IMR-90 (cell line): ENCODE results near the gene KCNK3. TPM values are rescaled to one million over a fixed set of nuclear protein-coding genes. Genes with fewer than 3 reads are reported as not detected.

Source experiments
- ATAC-seq: fragments of 200-7000 bp; cut with Tn5 transposase; 2 replicates; pipeline ENCODE4 v1.9.1; 2020; ENCODE audit warnings: low read depth, mild to moderate bottlenecking, moderate library complexity
- BruUV-seq: library from RNA; stranded (reverse); fragments of 400-500 nt; replicated peaks from 2 replicates; lab custom pipeline; 2021; lab: Mats Ljungman, UMichigan
- CTCF ChIA-PET: fragments of 300-600 bp; formaldehyde crosslinking; extraction: SDS; loops from one replicate; lab custom pipeline; 2021; ENCODE audit warnings: antibody characterized with exemption; lab: Yijun Ruan, JAX
- POLR2A ChIA-PET: fragments of 300-600 bp; sonication (Branson Sonifier 250); formaldehyde crosslinking; loops from one replicate; lab custom pipeline; 2022; ENCODE audit warnings: antibody characterized with exemption; ENCODE audit not compliant: unreplicated experiment; lab: Charles Lee
- DNase-seq: peaks from one replicate; pipeline ENCODE4 v3.0.0; 2013
- H2AFZ ChIP-seq: replicated peaks from 2 replicates; pipeline ENCODE3; 2013; ENCODE audit warnings: low read length, mild to moderate bottlenecking; ENCODE audit not compliant: poor library complexity
- H2AK5ac ChIP-seq: 2 replicates; pipeline ENCODE4 v1.6.1; 2013; ENCODE audit warnings: low read depth, low read length, inconsistent platforms
- H2AK9ac ChIP-seq: replicated peaks from 2 replicates; pipeline ENCODE3; 2013; ENCODE audit warnings: mild to moderate bottlenecking, low read depth, low read length, moderate library complexity; ENCODE audit not compliant: poor library complexity
- H2BK120ac ChIP-seq: 2 replicates; pipeline ENCODE4 v1.6.1; 2013; ENCODE audit warnings: low read depth, low read length, inconsistent platforms
- H2BK15ac ChIP-seq: 3 replicates; pipeline ENCODE4 v1.6.1; 2013; ENCODE audit warnings: low read depth, low read length, inconsistent platforms
- H2BK20ac ChIP-seq: 2 replicates; pipeline ENCODE4 v1.6.1; 2013; ENCODE audit warnings: low read depth, mild to moderate bottlenecking, inconsistent platforms, low read length, moderate library complexity
- H2BK5ac ChIP-seq: 2 replicates; pipeline ENCODE4 v1.6.1; 2013; ENCODE audit warnings: mild to moderate bottlenecking, low read depth, low read length, inconsistent platforms; ENCODE audit not compliant: poor library complexity, severe bottlenecking
- H3K14ac ChIP-seq: replicated peaks from 2 replicates; pipeline ENCODE4 v1.6.1; 2013; ENCODE audit warnings: low read depth, low read length, inconsistent platforms
- H3K18ac ChIP-seq: 2 replicates; pipeline ENCODE4 v1.6.1; 2013; ENCODE audit warnings: low read depth, low read length, control low read depth
- H3K23ac ChIP-seq: 2 replicates; pipeline ENCODE4 v1.6.1; 2013; ENCODE audit warnings: low read depth, low read length, inconsistent platforms
- H3K27ac ChIP-seq: 2 replicates; pipeline ENCODE4 v1.5.1; 2013; ENCODE audit warnings: mild to moderate bottlenecking, control low read depth, low read length; ENCODE audit not compliant: insufficient read depth
- H3K27me3 ChIP-seq: 2 replicates; pipeline ENCODE4 v1.6.1; 2013; ENCODE audit warnings: low read length; ENCODE audit not compliant: control insufficient read depth, insufficient read depth
- H3K36me3 ChIP-seq: 2 replicates; pipeline ENCODE4 v1.6.1; 2013; ENCODE audit warnings: low read length, mixed read lengths; ENCODE audit not compliant: control insufficient read depth, insufficient read depth
- H3K4ac ChIP-seq: 2 replicates; pipeline ENCODE4 v1.6.1; 2013; ENCODE audit warnings: low read depth, low read length, inconsistent platforms
- H3K4me1 ChIP-seq: 2 replicates; pipeline ENCODE4 v1.6.1; 2013; ENCODE audit warnings: low read length, mixed read lengths; ENCODE audit not compliant: control insufficient read depth, insufficient read depth
- H3K4me2 ChIP-seq: 2 replicates; pipeline ENCODE4 v1.6.1; 2013; ENCODE audit warnings: low read depth, mild to moderate bottlenecking, control low read depth, low read length, moderate library complexity
- H3K4me3 ChIP-seq: 2 replicates; pipeline ENCODE4 v1.5.1; 2013; ENCODE audit warnings: low read depth, mild to moderate bottlenecking, control low read depth, low read length, moderate library complexity; ENCODE audit not compliant: insufficient read depth
- H3K56ac ChIP-seq: 2 replicates; pipeline ENCODE4 v1.6.1; 2013; ENCODE audit warnings: low read length, inconsistent platforms; ENCODE audit not compliant: insufficient read depth; ENCODE audit errors: extremely low read depth
- H3K79me1 ChIP-seq, 2 experiments: 2 replicates each; pipeline ENCODE4 v1.6.1; 2013; ENCODE audit warnings: low read length in 2 of 2, inconsistent platforms in 1 of 2, low read depth in 1 of 2
- H3K9ac ChIP-seq: 2 replicates; pipeline ENCODE4 v1.6.1; 2013; ENCODE audit warnings: low read depth, low read length, control low read depth
- H3K9me1 ChIP-seq: 2 replicates; pipeline ENCODE4 v1.6.1; 2013; ENCODE audit warnings: low read length, inconsistent platforms; ENCODE audit not compliant: insufficient read depth
- H3K9me3 ChIP-seq: 2 replicates; pipeline ENCODE4 v1.6.1; 2013; ENCODE audit warnings: low read length; ENCODE audit not compliant: control insufficient read depth, insufficient read depth
- H4K20me1 ChIP-seq: 2 replicates; pipeline ENCODE4 v1.6.1; 2013; ENCODE audit warnings: low read length, inconsistent platforms; ENCODE audit not compliant: insufficient read depth
- H4K5ac ChIP-seq: 2 replicates; pipeline ENCODE4 v1.6.1; 2013; ENCODE audit warnings: mild to moderate bottlenecking, low read depth, low read length, control low read depth
- H4K8ac ChIP-seq, 2 experiments: 2 replicates each; pipeline ENCODE4 v1.6.1; 2013; ENCODE audit warnings: low read depth in 2 of 2, low read length in 2 of 2, control low read depth in 1 of 2, inconsistent platforms in 1 of 2
- H4K91ac ChIP-seq: 2 replicates; pipeline ENCODE4 v1.6.1; 2013; ENCODE audit warnings: low read depth, low read length, inconsistent platforms; ENCODE audit not compliant: insufficient read depth
- BHLHE40 ChIP-seq: fragments of 150-350 bp; IDR thresholded peaks from 2 replicates; pipeline ENCODE4 v1.6.1; 2016; ENCODE audit warnings: mild to moderate bottlenecking, low read depth, low read length
- CEBPB ChIP-seq: IDR thresholded peaks from 2 replicates; pipeline ENCODE4 v1.6.1; 2012; ENCODE audit warnings: low read depth, low read length, improper control_type of control experiment
- CHD1 ChIP-seq: IDR thresholded peaks from 2 replicates; pipeline ENCODE4 v1.6.1; 2012; ENCODE audit warnings: low read depth, low read length, improper control_type of control experiment
- FOS ChIP-seq: fragments of 150-350 bp; IDR thresholded peaks from 2 replicates; pipeline ENCODE4 v1.6.1; 2016; ENCODE audit warnings: low read depth, low read length
- MAFK ChIP-seq: IDR thresholded peaks from 2 replicates; pipeline ENCODE4 v1.6.1; 2012; ENCODE audit warnings: low read depth, low read length, improper control_type of control experiment
- MAZ ChIP-seq: IDR thresholded peaks from 2 replicates; pipeline ENCODE4 v1.6.1; 2012; ENCODE audit warnings: low read depth, mild to moderate bottlenecking, low read length, improper control_type of control experiment, moderate library complexity, borderline replicate concordance
- MXI1 ChIP-seq: IDR thresholded peaks from 2 replicates; pipeline ENCODE4 v1.6.1; 2012; ENCODE audit warnings: low read depth, mild to moderate bottlenecking, low read length, moderate library complexity, borderline replicate concordance
- NFE2L2 ChIP-seq: fragments of 150-350 bp; IDR thresholded peaks from 2 replicates; pipeline ENCODE4 v1.6.1; 2016; ENCODE audit warnings: low read depth, mild to moderate bottlenecking, low read length
- POLR2A ChIP-seq: IDR thresholded peaks from 2 replicates; pipeline ENCODE4 v1.6.1; 2012; ENCODE audit warnings: mild to moderate bottlenecking, low read depth, low read length
- RAD21 ChIP-seq: IDR thresholded peaks from 2 replicates; pipeline ENCODE4 v1.6.1; 2012; ENCODE audit warnings: low read length, improper control_type of control experiment
- RCOR1 ChIP-seq: IDR thresholded peaks from 2 replicates; pipeline ENCODE4 v1.6.1; 2012; ENCODE audit warnings: mild to moderate bottlenecking, low read length, improper control_type of control experiment; ENCODE audit not compliant: insufficient replicate concordance
- RFX5 ChIP-seq: IDR thresholded peaks from 2 replicates; pipeline ENCODE4 v1.8.0; 2012; ENCODE audit warnings: low read depth, mild to moderate bottlenecking, low read length, moderate library complexity
- SMC3 ChIP-seq: fragments of 150-350 bp; IDR thresholded peaks from 2 replicates; pipeline ENCODE4 v1.6.1; 2016; ENCODE audit warnings: low read depth, mild to moderate bottlenecking, antibody characterized with exemption, low read length, moderate library complexity
- WGBS, 2 experiments: methylation state at CpG; one replicate each; pipeline versions ENCODE4 v1.1.5 to v1.1.7; 2013; ENCODE audit warnings: missing lambda C conversion rate in 2 of 2; ENCODE audit not compliant: insufficient read length in 1 of 2; ENCODE audit errors: extremely low coverage in 2 of 2; 5-methylcytosine and 5-hydroxymethylcytosine counted together
- dilution Hi-C: fragments of 300-500 bp; cut with HindIII; formaldehyde crosslinking; loops from one replicate; pipeline ENCODE4 v1.14.3; 2018; ENCODE audit warnings: low sequenced_read_pairs; ENCODE audit not compliant: unreplicated experiment
- in situ Hi-C: fragments of 300-500 bp; cut with MboI; formaldehyde crosslinking; loops from 3 replicates; pipeline ENCODE4 v1.14.3; 2019; ENCODE audit warnings: low sequenced_read_pairs, inconsistent platforms, mixed read lengths
- intact Hi-C: fragments of 100-400 bp; cut with micrococcal nuclease; formaldehyde crosslinking; loops from 2 replicates; pipeline ENCODE4 v1.10.0; 2022
- polyA plus RNA-seq, 3 experiments: library from polyadenylated mRNA; depleted of rRNA; stranded (reverse); fragments of >200 nt; gene quantifications; 2 replicates each; pipeline ENCODE4 v1.2.3, GENCODE V29; 2012; ENCODE audit warnings: low replicate concordance in 1 of 3
- total RNA-seq: library from RNA; depleted of rRNA; stranded (reverse); fragments of >200 nt; gene quantifications from 2 replicates; pipeline ENCODE4 v1.2.3, GENCODE V29; 2012
- TF ChIP-seq, protein P1 (sequence below): fragments of 150-350 bp; IDR thresholded peaks from 2 replicates; pipeline ENCODE4 v1.6.1; 2016; ENCODE audit warnings: low read depth, mild to moderate bottlenecking, low read length, moderate library complexity, borderline replicate concordance
- TF ChIP-seq, protein P2 (sequence below): fragments of 150-350 bp; IDR thresholded peaks from 2 replicates; pipeline ENCODE4 v1.6.1; 2017; ENCODE audit warnings: mild to moderate bottlenecking, antibody characterized with exemption, low read length, low read depth
- TF ChIP-seq, protein P3 (sequence below): conservative IDR thresholded peaks from 2 replicates; pipeline ENCODE4 v1.5.1; 2012; ENCODE audit warnings: mild to moderate bottlenecking, low read depth, low read length, improper control_type of control experiment

Gene KCNK3
- total and polyA plus RNA-seq, 2 of the 4 experiments (the other 2 are of a cell fraction), result under 0.01 to 0.03 TPM

DNA sequence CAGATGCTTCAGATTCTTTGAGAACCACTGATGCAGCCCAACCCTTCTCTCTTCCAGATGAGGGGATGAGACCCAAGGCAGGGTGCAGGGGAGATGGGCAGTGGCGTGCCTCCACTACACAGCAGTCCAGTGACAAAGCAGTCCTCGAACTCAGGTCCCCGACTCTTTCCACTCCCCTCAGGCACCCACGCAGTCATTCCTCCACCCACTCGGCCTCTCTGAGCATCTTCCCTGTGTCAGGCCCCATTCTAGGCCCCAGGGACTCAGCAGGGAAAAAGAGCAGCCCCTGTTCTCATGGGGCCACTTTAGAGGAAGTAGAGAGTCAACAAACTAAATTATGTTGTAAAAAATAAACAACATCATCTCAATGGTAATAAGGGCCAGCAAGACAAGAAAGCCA, 15.2 kb downstream of the KCNK3 start:
- intact Hi-C loops (no loop called here), dilution Hi-C loops (no loop called here), in situ Hi-C loops (no loop called here)
- no peaks in the 10 kb centered on the region for H3K79me1 ChIP-seq
- H2AK9ac ChIP-seq, result no peak overlapping the region
- H3K9me1 ChIP-seq, result no peaks in the 10 kb centered on the region
- ChIA-PET CTCF (no interaction called here), POLR2A (no interaction called here)
- H3K4me1 ChIP-seq, result no peaks in the 10 kb centered on the region; the same call in 1 of the 2 replicates
- no peak overlapping the region for H3K4ac ChIP-seq
- TF ChIP-seq, protein P1, sequence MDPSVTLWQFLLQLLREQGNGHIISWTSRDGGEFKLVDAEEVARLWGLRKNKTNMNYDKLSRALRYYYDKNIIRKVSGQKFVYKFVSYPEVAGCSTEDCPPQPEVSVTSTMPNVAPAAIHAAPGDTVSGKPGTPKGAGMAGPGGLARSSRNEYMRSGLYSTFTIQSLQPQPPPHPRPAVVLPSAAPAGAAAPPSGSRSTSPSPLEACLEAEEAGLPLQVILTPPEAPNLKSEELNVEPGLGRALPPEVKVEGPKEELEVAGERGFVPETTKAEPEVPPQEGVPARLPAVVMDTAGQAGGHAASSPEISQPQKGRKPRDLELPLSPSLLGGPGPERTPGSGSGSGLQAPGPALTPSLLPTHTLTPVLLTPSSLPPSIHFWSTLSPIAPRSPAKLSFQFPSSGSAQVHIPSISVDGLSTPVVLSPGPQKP, result no peak
- no peak for TF ChIP-seq CHD1
- TF ChIP-seq, protein P2, sequence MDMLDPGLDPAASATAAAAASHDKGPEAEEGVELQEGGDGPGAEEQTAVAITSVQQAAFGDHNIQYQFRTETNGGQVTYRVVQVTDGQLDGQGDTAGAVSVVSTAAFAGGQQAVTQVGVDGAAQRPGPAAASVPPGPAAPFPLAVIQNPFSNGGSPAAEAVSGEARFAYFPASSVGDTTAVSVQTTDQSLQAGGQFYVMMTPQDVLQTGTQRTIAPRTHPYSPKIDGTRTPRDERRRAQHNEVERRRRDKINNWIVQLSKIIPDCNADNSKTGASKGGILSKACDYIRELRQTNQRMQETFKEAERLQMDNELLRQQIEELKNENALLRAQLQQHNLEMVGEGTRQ, result no peak
- TF ChIP-seq, protein P3, sequence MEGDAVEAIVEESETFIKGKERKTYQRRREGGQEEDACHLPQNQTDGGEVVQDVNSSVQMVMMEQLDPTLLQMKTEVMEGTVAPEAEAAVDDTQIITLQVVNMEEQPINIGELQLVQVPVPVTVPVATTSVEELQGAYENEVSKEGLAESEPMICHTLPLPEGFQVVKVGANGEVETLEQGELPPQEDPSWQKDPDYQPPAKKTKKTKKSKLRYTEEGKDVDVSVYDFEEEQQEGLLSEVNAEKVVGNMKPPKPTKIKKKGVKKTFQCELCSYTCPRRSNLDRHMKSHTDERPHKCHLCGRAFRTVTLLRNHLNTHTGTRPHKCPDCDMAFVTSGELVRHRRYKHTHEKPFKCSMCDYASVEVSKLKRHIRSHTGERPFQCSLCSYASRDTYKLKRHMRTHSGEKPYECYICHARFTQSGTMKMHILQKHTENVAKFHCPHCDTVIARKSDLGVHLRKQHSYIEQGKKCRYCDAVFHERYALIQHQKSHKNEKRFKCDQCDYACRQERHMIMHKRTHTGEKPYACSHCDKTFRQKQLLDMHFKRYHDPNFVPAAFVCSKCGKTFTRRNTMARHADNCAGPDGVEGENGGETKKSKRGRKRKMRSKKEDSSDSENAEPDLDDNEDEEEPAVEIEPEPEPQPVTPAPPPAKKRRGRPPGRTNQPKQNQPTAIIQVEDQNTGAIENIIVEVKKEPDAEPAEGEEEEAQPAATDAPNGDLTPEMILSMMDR, result no peak
- no peak for TF ChIP-seq RAD21
- no peak for TF ChIP-seq SMC3
- no peak for TF ChIP-seq CEBPB
- no peak for TF ChIP-seq MAFK
- no peak for TF ChIP-seq MAZ
- no peak for TF ChIP-seq FOS
- no peak for TF ChIP-seq RCOR1
- TF ChIP-seq MXI1, result no peak
- no peak for TF ChIP-seq RFX5
- no peak for TF ChIP-seq POLR2A
- no peak for TF ChIP-seq BHLHE40
- no peak for TF ChIP-seq NFE2L2
- H3K18ac ChIP-seq, result no peak overlapping the region
- H3K23ac ChIP-seq, result no peak overlapping the region
- no TSS peak for BruUV-seq
- H3K27me3 ChIP-seq, result peaks cover 53% of the 10 kb centered on the region
- no CpG with 5 or more reads among the region's 5 CpGs for WGBS, 2 experiments
- H3K14ac ChIP-seq, result no peak overlapping the region
- ATAC-seq (no peak), DNase-seq (no peak)
- H3K4me2 ChIP-seq, result no peak overlapping the region
- H4K8ac ChIP-seq, result no peak overlapping the region
- H2BK20ac ChIP-seq, result no peak overlapping the region
- no peak overlapping the region for H2AFZ ChIP-seq
- no peak overlapping the region for H2BK120ac ChIP-seq
- no peak overlapping the region for H3K9ac ChIP-seq
- H2BK5ac ChIP-seq, result no peak overlapping the region
- H4K5ac ChIP-seq, result no peak overlapping the region
- no peaks in the 10 kb centered on the region for H3K36me3 ChIP-seq
- H4K20me1 ChIP-seq, result no peaks in the 10 kb centered on the region; the same call in 1 of the 2 replicates
- H3K56ac ChIP-seq, result no peak overlapping the region
- H3K27ac ChIP-seq, result no peak overlapping the region
- no peak overlapping the region for H2BK15ac ChIP-seq
- H4K91ac ChIP-seq, result no peak overlapping the region
- H3K9me3 ChIP-seq, result no peaks in the 10 kb centered on the region
- H2AK5ac ChIP-seq, result no peak overlapping the region
- no peak overlapping the region for H3K4me3 ChIP-seq
